HG03175 (cell line): Measurements from ENCODE around the gene BCCIP.

Experiments used
- ATAC-seq: cut with Tn5 transposase; IDR thresholded peaks from one replicate; pipeline ENCODE4 v1.9.1; 2021; ENCODE audit warnings: mild to moderate bottlenecking, moderate library complexity; ENCODE audit not compliant: unreplicated experiment

The BCCIP gene

GRCh38 chr10:125843603-125844329 lies 20.4 kb downstream of the BCCIP start:
- ATAC-seq = no peak

GRCh38 chr10:125844751-125845221 lies 21.4 kb downstream of the BCCIP start:
- ATAC-seq = no peak

- no peak for ATAC-seq
Measured at GRCh38 chr10:125845617-125846016, 22.3 kb downstream of the BCCIP start.

- ATAC-seq = peak; percentile 51
Measured at GRCh38 chr10:125846894-125847293, 23.5 kb downstream of the BCCIP start.

GRCh38 chr10:125848371-125848770 lies 25.0 kb downstream of the BCCIP start:
- ATAC-seq = no peak

DNA sequence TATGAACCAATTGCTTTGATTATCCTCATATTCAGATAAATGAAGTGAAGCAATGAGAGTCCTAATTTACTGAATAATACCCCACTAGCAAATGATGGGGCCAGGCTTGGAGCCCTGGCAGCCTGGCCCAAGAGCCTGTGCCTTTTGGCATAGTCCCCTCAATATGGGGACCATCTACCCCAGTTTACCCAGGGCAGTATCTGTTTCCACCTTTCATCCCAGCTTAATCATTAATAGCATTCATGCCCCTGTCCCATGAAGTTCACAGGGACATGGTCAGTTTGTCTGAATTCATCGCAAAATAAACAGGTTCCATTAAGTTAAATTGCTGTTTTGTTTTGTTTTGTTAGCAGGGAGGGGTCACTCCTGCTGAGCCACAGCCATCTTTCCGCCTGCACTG lies 25.5 kb downstream of the BCCIP start:
- ATAC-seq = no peak

- no peak for ATAC-seq
Measured at GRCh38 chr10:125849448-125849847, 26.1 kb downstream of the BCCIP start.

GRCh38 chr10:125850766-125851731 lies 27.7 kb downstream of the BCCIP start:
- ATAC-seq = no peak

GRCh38 chr10:125852487-125852886 lies 29.1 kb downstream of the BCCIP start:
- no peak for ATAC-seq

DNA sequence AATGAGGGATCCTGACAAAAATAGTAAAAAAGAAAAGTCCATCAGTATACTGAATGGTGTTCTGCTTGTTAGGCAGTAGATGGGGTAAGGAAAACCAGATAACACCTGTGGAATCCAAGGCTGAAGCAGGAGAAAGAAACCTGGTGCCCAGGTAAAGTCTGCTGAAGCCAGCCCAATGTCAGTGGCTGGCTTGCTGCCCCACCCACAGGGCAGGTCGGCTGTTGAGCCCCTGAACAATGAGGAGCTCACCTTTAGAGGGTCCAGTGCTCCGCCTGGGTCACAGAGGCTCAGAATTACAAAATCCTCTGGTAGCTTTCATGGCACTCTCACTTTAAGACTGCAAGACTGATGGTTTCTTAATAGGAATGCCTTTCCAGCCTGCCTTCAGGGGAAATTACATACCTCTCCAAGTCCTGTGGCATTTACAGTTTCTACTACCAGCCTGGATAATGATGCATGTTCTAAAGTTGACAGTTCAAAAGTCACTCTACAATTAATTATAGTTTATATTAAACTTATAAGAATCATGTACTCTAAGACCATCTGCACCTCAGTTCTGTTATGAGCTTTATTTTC lies 33.9 kb downstream of the BCCIP start:
- no peak for ATAC-seq

GRCh38 chr10:125859128-125859817 lies 35.9 kb downstream of the BCCIP start:
- no peak for ATAC-seq

- no peak for ATAC-seq
Measured at GRCh38 chr10:125865120-125865519, 41.8 kb downstream of the BCCIP start.

- no peak for ATAC-seq
Measured at GRCh38 chr10:125866421-125867029, 43.2 kb downstream of the BCCIP start.

DNA sequence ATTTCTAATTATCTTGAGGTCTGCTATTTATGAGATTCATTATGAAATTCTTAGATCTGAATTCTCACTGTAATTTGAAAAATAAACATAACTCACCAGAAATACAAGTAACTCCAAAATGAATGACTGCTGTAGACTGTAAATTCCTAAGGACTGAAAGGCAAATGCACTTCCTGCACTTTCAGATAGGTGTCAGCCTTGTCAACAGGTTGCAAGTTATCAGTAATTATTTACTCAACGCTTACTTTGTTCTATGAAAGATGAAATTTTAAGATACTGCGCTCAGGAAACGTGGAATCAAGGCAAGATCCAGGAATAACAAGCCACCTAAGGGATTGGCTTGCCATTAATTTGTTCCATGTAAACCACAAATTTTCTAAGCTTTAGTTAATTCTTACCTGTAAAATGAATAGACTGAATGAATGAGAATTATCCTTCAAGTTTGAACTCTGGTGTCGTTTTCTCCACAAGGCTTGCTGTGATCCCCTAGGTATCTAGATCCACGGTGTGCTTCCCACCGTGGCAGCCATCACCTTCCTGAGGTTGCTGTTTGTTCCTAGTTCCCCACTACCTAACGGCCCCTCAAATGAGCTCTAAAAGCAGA lies 45.1 kb downstream of the BCCIP start:
- ATAC-seq = peak; percentile 69

- no peak for ATAC-seq
Measured at GRCh38 chr10:125871338-125871737, 48.0 kb downstream of the BCCIP start.

DNA sequence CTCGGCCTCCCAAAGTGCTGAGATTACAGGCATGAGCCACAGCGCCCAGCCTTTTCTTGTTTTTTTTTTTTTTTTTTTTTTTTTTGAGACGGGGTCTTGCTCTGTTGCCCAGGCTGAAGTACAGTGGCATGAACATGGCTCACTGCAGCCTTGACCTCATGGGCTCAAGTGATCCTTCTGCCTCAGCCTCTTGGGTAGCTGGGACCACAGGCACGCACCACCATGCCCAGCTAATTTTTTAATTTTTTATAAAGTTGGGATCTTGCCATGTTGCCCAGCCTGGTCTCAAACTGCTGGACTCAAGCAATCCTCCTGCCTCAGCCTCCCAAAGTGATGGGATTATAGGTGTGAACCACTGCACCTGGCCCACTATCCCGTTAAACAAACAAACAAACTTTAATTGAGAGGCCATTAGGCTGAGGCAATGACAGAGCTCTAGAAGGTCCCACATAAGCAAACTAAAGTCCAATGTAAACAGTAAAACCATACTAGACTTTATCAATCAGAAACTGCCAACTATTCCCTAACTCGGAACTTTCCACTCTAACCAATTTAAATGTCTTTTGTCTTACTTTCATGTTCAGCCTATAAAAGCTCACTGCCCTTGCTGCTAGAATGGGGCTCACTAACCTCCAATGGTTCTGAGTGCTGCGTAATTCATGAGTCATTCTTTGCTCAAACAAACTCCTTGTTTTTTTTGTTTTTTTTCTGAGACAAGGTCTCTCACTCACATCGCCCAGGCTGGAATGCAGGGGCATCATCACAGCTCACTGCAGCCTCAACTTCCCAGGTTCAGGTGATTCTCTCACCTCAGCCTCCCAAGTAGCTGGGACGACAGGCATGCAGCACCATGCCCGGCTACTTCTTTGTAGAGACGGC lies 55.9 kb downstream of the BCCIP start:
- ATAC-seq = no peak

DNA sequence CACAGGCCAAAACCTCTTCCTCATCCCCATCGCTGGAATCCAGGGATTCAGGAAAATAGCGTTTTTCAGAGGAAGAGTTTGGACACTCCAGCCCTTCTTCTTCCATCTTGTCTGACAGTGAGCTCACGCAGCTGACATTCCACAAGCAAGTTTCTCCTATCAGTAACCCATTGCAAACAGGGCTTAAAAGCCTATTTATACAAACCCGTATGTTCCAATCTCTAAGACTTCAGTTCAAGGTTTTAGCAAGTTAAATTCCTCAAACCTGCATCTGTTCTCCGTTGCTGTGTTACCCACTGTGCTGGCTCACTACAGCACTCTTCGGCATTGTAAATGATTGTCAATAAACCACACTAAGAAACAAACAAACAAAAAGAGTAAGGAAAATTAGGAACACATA lies 57.4 kb downstream of the BCCIP start:
- ATAC-seq = no peak

DNA sequence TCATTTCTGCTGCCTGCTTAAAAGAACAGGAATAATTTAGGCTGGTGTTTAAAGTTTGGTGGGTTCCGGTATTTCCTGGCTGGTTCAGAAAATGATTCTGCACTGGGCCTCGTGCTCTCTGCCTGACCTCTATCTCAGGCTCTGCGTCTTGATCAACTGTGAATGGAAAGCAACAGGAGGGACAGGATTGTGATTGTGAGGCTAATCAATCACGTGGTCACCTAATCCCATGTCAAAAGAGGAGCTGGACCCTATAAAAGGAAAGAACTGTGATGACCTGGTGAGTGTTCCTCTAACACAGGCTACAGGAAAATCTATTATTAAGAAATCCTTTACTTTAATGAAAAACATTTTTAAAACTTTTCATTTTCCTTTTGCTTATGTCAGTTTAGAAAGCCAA lies 57.8 kb downstream of the BCCIP start, which contains the start of gene DHX32:
TSS of gene DHX32 (minus strand) at position 101 of the 400 bp plus-strand sequence. CDS start 468 bp downstream, outside the sequence.
- no peak for ATAC-seq

GRCh38 chr10:125882596-125882995 lies 59.2 kb downstream of the BCCIP start:
- no peak for ATAC-seq
